T-helper 2 cell treated with Interferon-gamma antibody and Interleukin-4, amounts not matched to agents 5 μg/mL and 100 μg/mL, for 36 hours (primary cell): ENCODE results near the gene MOB3A.
"Not testable (repeated sequence)": the region's sequence is repeated elsewhere in the genome, so short reads cannot be mapped to it uniquely, and the experiment has no call there.

Source experiments
- DNase-seq: peaks from one replicate; pipeline ENCODE4 v3.0.0; 2021; ENCODE audit warnings: low spot score
- H3K27ac Mint-ChIP-seq: one replicate; pipeline ENCODE4 v1.8.0; 2021; ENCODE audit warnings: mild to moderate bottlenecking, mixed read lengths
- H3K27me3 Mint-ChIP-seq: one replicate; pipeline ENCODE4 v1.8.0; 2021; ENCODE audit warnings: low read depth, mixed read lengths
- H3K36me3 Mint-ChIP-seq: one replicate; pipeline ENCODE4 v1.8.0; 2021; ENCODE audit warnings: low read depth, mixed read lengths
- H3K4me1 Mint-ChIP-seq: one replicate; pipeline ENCODE4 v1.8.0; 2021; ENCODE audit warnings: low read depth, mixed read lengths
- H3K4me3 Mint-ChIP-seq: one replicate; pipeline ENCODE4 v1.8.0; 2022; ENCODE audit warnings: mild to moderate bottlenecking, moderate library complexity, mixed read lengths
- H3K9me3 Mint-ChIP-seq: one replicate; pipeline ENCODE4 v1.8.0; 2021; ENCODE audit warnings: mixed read lengths

The MOB3A gene

DNA sequence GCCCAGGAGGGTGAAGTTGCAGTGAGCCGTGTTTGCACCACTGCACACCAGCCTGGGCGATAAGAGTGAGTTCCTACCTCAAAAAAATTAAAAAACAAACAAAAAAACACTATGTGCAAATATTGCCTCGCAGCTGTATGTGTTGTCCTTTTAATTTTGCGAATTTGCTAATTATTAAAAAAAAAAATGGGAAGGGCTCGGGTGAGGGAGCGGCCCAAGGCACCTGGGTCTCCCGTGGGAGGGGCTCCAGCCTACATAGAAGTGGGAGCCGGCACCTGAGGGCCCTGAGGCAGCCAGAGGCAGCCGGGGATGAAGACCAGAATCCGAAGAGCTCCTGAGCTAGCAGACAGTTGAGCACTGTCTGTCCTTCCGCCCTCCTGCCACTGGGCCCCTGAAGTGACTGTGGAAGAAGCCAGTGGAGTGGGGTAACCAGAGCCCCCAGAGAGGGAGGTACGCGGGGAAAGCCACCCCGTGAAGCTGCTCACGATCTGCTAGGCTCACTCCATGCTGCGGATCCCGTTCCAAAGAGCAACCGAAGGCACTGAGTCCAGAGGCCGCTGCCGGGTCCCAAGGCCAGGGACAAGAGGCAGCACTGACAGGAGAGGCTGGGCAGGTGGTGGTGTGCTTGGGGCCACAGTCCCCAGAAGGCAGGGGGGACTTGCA is 7.0 kb upstream of the MOB3A start:
- Mint-ChIP-seq H3K4me1 (no peaks in the 10 kb centered on the region), H3K27ac (no peak overlapping the region), H3K36me3 (peaks cover 54% of the 10 kb centered on the region), H3K9me3 (peaks cover 17% of the 10 kb centered on the region), H3K27me3 (no peaks in the 10 kb centered on the region), H3K4me3 (no peak overlapping the region)
- no peak for DNase-seq

DNA sequence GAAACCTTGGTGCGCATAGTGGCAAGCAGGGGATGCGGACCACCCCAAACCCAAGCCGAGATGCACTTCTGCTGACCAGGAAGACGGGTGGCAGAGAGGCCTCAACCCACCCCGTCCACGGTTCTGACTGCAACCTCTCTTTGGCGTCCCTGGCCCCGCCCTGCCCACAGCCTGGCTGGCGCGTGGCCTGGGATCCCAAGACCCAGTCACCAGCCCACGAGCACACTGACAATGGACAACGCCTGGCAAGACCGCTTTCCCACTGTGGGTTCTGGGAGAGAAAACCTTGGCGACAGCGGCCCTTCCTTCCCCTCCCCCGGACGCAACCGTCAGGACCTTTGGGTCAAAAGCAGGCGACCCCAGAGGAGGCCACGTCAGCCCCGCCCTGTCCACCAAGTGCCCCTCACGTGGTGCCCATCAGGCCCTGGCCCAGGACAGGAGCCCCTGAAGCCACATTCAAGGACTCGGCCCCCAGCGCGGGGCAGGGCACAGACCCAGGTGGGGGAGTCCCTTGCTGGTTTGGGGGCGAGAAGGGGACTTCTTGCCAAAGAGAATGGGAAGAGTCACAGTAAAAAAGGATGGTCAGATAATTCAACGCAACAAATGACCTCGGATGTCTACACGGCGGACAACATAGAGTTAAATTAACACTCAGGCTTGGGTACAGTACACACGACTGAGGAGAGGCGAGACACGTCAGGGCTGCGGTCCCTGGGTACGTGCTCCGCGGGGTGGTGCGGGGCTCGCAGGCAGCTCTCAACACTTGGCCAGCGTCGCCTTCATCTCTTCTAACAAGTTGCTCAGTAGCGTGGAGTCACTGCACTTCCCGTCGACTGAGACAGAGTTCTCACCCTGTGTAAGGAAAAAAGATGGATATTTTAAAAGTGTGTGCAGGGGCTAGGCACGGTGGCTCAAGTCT is 5.5 kb upstream of the MOB3A start:
- DNase-seq = no peak
- peaks cover 17% of the 10 kb centered on the region for H3K9me3 Mint-ChIP-seq
- H3K27ac Mint-ChIP-seq = no peak overlapping the region
- H3K27me3 Mint-ChIP-seq = no peaks in the 10 kb centered on the region
- H3K4me3 Mint-ChIP-seq = no peak overlapping the region
- H3K4me1 Mint-ChIP-seq = peaks cover 2% of the 10 kb centered on the region
- H3K36me3 Mint-ChIP-seq = peaks cover 44% of the 10 kb centered on the region

DNA sequence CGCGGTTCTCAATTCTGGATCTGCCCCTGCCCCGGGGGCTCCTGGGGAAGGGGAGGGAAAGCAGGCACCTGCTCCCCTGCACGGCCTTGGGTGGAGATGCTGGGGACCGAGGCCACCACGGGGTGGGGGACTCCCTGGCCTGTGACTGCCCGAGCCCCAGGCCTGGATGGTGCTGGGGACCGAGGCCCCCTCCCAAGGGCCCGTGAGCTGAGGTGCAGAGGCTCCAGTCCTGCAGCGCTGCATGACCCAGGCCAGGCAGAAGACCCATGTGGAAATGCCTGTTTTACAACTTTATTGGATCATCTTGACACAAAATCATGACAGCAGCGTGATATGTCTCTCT is 4.6 kb upstream of the MOB3A start:
- H3K27me3 Mint-ChIP-seq = no peaks in the 10 kb centered on the region
- no peak overlapping the region for H3K4me3 Mint-ChIP-seq
- peaks cover 34% of the 10 kb centered on the region for H3K36me3 Mint-ChIP-seq
- DNase-seq = no peak
- H3K27ac Mint-ChIP-seq = no peak overlapping the region
- H3K4me1 Mint-ChIP-seq = peaks cover 2% of the 10 kb centered on the region
- H3K9me3 Mint-ChIP-seq = peaks cover 17% of the 10 kb centered on the region

DNA sequence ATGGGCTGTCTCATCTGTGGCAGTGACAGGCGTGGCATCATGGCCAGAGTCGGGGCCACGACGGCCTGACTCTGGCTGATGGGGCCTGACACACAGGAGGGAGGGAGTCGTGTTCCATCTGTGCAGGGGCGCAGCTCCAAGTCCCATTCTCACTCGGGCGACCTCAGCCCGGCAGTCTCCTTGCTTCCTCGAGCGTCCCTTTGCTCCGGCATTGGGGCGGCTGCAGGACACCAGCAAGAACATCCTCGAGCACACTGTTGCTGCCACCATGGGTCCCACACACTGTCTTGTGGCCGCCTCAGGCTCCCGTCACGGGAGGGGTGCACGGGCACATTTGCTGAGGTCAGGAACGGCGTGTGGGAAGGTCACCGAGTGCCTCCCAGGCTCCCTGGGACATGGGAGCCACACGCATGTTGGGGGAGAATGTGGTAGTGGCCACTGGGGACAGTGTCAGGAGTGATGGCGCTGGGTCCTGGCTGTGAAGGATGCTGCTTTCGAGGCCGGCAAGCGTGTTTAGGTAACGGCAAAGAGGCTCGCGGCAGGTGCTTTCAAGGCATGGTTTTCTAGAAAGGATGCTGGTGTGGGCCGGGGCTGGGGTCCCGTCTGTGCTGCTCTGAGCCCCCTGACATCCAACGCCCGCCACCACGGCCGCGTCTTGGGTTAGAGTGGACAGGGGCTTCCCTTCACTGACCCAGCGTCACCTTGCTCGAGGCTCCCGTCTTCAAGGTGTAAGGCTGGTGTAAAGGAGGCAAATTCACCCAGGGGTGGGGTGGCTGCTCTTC is 4.0 kb upstream of the MOB3A start:
- DNase-seq = no peak
- Mint-ChIP-seq H3K27me3 (no peaks in the 10 kb centered on the region), H3K36me3 (peaks cover 29% of the 10 kb centered on the region), H3K27ac (no peak overlapping the region), H3K4me3 (no peak overlapping the region), H3K9me3 (peaks cover 12% of the 10 kb centered on the region), H3K4me1 (peaks cover 2% of the 10 kb centered on the region)

DNA sequence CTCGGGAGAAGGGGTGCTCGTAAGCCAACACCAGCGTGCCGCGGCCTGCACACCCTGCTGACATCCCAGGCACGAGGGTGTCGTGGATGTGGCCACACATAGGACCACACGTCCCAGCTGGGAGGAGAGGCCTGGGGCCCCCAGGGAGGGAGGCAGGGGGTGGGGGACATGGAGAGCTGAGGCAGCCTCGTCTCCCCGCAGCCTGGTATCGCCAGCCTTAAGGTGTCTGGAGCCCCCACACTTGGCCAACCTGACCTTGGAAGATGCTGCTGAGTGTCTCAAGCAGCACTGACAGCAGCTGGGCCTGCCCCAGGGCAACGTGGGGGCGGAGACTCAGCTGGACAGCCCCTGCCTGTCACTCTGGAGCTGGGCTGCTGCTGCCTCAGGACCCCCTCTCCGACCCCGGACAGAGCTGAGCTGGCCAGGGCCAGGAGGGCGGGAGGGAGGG is 3.0 kb upstream of the MOB3A start:
- H3K27me3 Mint-ChIP-seq = no peaks in the 10 kb centered on the region
- H3K27ac Mint-ChIP-seq = no peak overlapping the region
- H3K9me3 Mint-ChIP-seq = peaks cover 5% of the 10 kb centered on the region
- no peak for DNase-seq
- peaks cover 5% of the 10 kb centered on the region for H3K4me1 Mint-ChIP-seq
- H3K4me3 Mint-ChIP-seq = no peak overlapping the region
- peaks cover 28% of the 10 kb centered on the region for H3K36me3 Mint-ChIP-seq

DNA sequence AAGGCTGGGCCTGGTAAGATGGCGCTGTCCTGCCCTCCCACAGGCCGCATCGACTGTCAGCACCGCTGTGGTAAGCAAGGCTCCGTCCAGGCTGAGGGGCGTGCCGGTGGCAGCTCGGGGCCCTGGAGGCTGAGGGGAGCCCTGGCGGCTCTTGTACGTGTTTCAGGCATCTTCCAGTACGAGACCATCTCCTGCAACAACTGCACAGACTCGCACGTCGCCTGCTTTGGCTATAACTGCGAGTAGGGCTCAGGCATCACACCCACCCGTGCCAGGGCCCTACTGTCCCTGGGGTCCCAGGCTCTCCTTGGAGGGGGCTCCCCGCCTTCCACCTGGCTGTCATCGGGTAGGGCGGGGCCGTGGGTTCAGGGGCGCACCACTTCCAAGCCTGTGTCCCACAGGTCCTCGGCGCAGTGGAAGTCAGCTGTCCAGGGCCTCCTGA is 1.8 kb upstream of the MOB3A start:
- H3K27ac Mint-ChIP-seq = no peak overlapping the region
- H3K9me3 Mint-ChIP-seq = no peaks in the 10 kb centered on the region
- peaks cover 11% of the 10 kb centered on the region for H3K4me1 Mint-ChIP-seq
- no peak for DNase-seq
- H3K36me3 Mint-ChIP-seq = peaks cover 26% of the 10 kb centered on the region
- H3K27me3 Mint-ChIP-seq = no peaks in the 10 kb centered on the region
- H3K4me3 Mint-ChIP-seq = peak overlapping the region; percentile 84

DNA sequence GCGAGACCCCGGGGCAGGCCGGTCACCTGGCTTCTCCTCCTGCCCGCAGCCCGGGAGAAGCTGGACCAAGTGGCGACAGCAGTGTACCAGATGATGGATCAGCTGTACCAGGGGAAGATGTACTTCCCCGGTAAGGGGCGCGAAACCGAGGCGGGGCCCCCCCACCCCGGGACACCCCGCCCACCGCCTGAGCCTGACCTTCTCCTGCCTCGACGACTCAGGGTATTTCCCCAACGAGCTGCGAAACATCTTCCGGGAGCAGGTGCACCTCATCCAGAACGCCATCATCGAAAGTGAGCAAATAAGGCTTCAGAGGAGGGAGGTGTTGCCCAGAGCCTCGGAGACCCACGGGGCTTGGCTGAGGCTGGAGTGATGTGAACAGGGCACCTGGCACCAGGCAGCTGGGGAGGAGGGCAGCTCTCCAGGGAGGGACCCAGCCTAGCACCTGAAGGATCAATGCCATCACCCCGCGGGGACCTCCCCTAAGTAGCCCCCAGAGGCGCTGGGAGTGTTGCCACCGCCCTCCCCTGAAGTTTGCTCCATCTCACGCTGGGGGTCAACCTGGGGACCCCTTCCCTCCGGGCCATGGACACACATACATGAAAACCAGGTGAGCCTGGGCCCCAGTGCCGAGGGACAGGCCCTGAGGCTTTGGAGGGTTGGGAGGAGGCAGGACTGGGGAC is 1.2 kb upstream of the MOB3A start:
- Mint-ChIP-seq H3K9me3 (no peaks in the 10 kb centered on the region), H3K36me3 (peaks cover 29% of the 10 kb centered on the region), H3K27ac (peak overlapping the region; percentile 81), H3K4me3 (peak overlapping the region; percentile 84), H3K27me3 (no peaks in the 10 kb centered on the region), H3K4me1 (peaks cover 13% of the 10 kb centered on the region)
- DNase-seq = peak; percentile 57

DNA sequence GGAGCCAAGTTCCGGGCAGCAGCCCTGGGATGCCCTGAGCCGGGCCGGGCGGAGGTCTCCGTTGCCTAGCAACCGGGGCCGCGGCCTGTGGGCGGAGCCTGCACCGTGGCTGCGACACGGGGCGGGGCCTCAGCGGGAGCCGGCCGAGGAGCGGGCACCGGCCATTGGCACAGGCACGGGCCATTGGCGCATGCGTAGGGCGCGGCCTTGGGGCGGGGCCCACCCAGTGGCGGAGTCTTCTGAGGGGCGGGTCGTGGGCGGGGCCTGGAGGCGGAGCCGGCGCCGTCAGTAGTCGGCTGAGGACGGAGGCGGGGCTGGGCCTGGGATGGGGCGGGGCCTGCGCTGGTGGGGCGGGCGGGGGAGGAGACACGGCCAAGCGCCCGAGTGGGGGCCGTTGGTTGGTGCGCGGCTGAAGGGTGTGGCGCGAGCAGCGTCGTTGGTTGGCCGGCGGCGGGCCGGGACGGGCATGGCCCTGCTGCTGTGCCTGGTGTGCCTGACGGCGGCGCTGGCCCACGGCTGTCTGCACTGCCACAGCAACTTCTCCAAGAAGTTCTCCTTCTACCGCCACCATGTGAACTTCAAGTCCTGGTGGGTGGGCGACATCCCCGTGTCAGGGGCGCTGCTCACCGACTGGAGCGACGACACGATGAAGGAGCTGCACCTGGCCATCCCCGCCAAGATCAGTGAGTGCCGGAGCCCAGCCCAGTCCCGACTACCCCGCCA is 515 bp upstream of the MOB3A start, which contains the start of gene IZUMO4:
TSS of gene IZUMO4 (plus strand) at position 436 of the 723 bp plus-strand sequence. CDS start at position 467, 31 bp downstream.
- Mint-ChIP-seq H3K4me3 (peak within 1 kb of the TSS; percentile 99), H3K27ac (peak within 1 kb of the TSS; percentile 88), H3K9me3 (no peaks in the 10 kb centered on the region), H3K4me1 (peaks cover 13% of the 10 kb centered on the region), H3K27me3 (no peaks in the 10 kb centered on the region), H3K36me3 (peaks cover 25% of the 10 kb centered on the region)
- peak; percentile 99 for DNase-seq

DNA sequence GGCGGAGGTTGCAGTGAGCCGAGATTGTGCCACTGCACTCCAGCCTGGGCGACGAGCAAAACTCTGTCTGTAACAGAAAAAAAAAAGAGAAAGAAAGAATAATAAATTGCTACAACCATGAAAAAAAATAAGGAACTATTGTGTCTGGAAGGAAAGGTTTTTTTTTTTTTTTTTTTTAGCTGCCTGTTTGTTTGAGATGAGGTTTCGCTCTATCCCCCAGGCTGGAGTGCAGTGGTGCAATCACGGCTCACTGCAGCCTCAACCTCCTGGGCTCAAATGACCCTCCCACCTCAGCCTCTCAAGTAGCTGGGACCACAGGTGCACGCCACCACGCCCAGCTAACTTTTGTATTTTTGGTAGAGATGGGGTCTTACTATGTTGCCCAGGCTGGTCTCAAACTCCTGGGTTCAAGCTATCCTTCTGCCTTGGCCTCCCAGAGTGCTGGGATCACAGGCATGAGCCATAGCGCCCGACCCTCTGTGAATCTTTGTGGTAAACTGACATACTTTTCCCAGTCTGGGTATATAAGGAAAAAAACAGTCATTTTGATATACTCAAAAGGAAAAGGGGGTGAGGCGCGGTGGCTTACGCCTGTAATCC is 4.1 kb downstream of the MOB3A start:
- H3K4me3 Mint-ChIP-seq = peak overlapping the region; percentile 43
- not testable (repeated sequence) for H3K27ac Mint-ChIP-seq
- peaks cover 52% of the 10 kb centered on the region for H3K36me3 Mint-ChIP-seq

DNA sequence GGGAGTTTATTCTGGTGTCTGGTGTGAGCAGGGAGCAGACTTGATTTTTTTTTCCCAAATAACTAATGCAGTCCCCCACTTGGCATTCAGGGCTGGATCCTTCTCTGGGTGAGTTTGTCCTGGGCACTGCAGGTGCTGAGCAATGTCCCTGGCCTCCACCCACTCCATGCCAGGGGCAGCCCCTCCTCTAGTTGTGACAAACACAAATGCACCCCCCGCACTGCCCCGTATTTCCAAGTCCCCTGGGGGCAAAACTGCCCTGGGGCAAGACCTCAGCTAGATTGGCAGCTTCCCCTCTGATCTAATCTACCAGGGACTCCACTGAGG is 6.4 kb downstream of the MOB3A start:
- peak overlapping the region; percentile 75 for H3K4me3 Mint-ChIP-seq
- H3K27me3 Mint-ChIP-seq = peaks cover 2% of the 10 kb centered on the region
- H3K27ac Mint-ChIP-seq = peak overlapping the region; percentile 95
- no peaks in the 10 kb centered on the region for H3K9me3 Mint-ChIP-seq
- H3K36me3 Mint-ChIP-seq = peaks cover 60% of the 10 kb centered on the region
- H3K4me1 Mint-ChIP-seq = peaks cover 61% of the 10 kb centered on the region
- no peak for DNase-seq

More for the DNA sequence above, 4.1 kb downstream of the MOB3A start:
- peaks cover 50% of the 10 kb centered on the region for H3K4me1 Mint-ChIP-seq
- not testable (repeated sequence) for H3K27me3 Mint-ChIP-seq, H3K9me3 Mint-ChIP-seq, DNase-seq

DNA sequence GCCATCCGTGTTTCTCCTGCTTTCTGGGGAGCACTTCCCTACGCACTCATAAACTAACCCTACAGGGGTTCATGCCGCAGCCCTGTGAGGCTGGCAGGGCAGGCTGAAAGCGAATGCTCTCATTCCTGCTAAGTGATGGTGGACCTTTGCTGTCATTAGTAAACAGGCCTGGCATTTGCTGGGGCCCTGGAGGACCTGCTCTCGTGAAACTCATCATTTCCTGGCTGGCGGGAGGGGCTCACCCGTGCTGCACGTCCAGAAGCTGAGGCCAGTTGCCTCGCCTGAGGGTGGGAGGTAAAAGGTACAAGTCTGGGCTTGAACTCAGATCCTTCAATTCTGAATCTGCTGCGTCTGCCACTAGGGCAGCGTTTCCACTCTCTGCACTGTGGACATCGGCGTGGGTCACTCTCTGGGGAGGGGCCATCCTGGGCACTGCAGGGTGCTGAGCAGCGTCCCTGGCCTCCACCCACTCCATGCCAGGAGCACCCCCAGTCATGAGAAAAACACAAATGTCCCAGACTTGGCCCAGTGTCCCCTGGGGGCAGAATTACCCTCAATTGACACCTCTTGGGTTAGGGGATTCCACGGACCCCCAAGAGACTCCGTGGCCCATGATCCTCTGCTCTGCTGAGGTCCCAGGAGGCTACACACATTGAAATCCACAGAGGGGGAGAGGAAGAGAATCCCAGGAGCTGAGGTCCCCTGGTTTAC is 7.0 kb downstream of the MOB3A start:
- DNase-seq = no peak
- H3K4me1 Mint-ChIP-seq = peaks cover 59% of the 10 kb centered on the region
- H3K27ac Mint-ChIP-seq = peak overlapping the region; percentile 95
- H3K9me3 Mint-ChIP-seq = no peaks in the 10 kb centered on the region
- peaks cover 60% of the 10 kb centered on the region for H3K36me3 Mint-ChIP-seq
- peaks cover 2% of the 10 kb centered on the region for H3K27me3 Mint-ChIP-seq
- H3K4me3 Mint-ChIP-seq = peak overlapping the region; percentile 75

DNA sequence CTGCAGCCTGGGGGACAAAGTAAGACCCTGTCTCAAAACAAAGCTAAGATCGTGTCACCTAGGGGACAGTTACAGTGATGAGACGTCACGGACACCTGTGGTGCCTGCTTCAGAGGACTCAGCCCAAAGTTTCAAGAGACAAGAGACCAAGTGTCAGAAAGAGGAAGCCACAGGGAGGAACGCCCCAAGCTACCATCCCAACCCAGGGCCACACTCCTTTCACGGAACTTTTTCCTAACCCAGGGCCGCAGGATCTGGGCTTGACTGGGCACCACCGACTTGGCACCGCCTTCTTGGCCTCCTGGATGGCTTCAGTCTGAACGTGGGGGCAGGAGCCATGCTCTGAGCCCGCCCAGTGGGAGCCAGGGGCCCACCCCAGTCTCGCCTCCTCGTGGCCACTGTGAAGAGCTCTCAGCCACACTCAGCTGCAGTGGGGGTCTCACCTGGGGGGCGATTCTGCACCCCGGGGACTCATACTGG is 8.5 kb downstream of the MOB3A start:
- peaks cover 65% of the 10 kb centered on the region for H3K36me3 Mint-ChIP-seq
- H3K27ac Mint-ChIP-seq = peak overlapping the region; percentile 95
- H3K27me3 Mint-ChIP-seq = peaks cover 2% of the 10 kb centered on the region
- peak overlapping the region; percentile 81 for H3K4me3 Mint-ChIP-seq
- H3K9me3 Mint-ChIP-seq = no peaks in the 10 kb centered on the region
- no peak for DNase-seq
- H3K4me1 Mint-ChIP-seq = peaks cover 58% of the 10 kb centered on the region
